Thymus (tissue), 11 donors: ENCODE measurements around the gene ACTA1. TPM values are rescaled to one million over a fixed set of nuclear protein-coding genes. Genes with fewer than 3 reads are reported as not detected.

Source experiments
- DNase-seq, 9 donors: peaks; one replicate each; pipeline ENCODE4 v3.0.0-alpha.2; 2013; ENCODE audit warnings: low spot score in 9 of 9, low read depth in 6 of 9, missing footprints in 1 of 9
- H3K27ac ChIP-seq, 2 donors: one replicate each; pipeline ENCODE4 v1.5.1; 2013; ENCODE audit warnings: control low read depth in 1 of 2, low read depth in 1 of 2, low read length in 1 of 2, mild to moderate bottlenecking in 1 of 2, moderate library complexity in 1 of 2
- H3K27me3 ChIP-seq, 2 donors: one replicate each; pipeline ENCODE4 v1.5.1; 2013; ENCODE audit warnings: low read length in 1 of 2; ENCODE audit not compliant: control insufficient read depth in 2 of 2, insufficient read depth in 1 of 2
- H3K36me3 ChIP-seq, 2 donors: one replicate each; pipeline ENCODE4 v1.5.1; 2013; ENCODE audit warnings: low read length in 1 of 2, mild to moderate bottlenecking in 1 of 2, moderate library complexity in 1 of 2; ENCODE audit not compliant: control insufficient read depth in 2 of 2, insufficient read depth in 2 of 2
- H3K4me1 ChIP-seq, 2 donors: one replicate each; pipeline ENCODE4 v1.5.1; 2013; ENCODE audit warnings: low read length in 2 of 2; ENCODE audit not compliant: control insufficient read depth in 2 of 2, insufficient read depth in 2 of 2
- H3K4me3 ChIP-seq, 2 donors: one replicate each; pipeline ENCODE4 v1.5.1; 2013; ENCODE audit warnings: low read length in 2 of 2, control low read depth in 1 of 2, mild to moderate bottlenecking in 1 of 2
- H3K9me3 ChIP-seq, 2 donors: one replicate each; pipeline ENCODE4 v1.5.1; 2013; ENCODE audit warnings: low read length in 1 of 2, mild to moderate bottlenecking in 1 of 2; ENCODE audit not compliant: control insufficient read depth in 2 of 2, insufficient read depth in 1 of 2
- WGBS: extraction: QIAGEN DNeasy Blood & Tissue Kit; methylation state at CpG from one replicate; pipeline ENCODE4 v1.1.7; 2013; 5-methylcytosine and 5-hydroxymethylcytosine counted together
- polyA plus RNA-seq: library from polyadenylated mRNA; stranded (reverse); fragments of 200-250 nt; gene quantifications from one replicate; pipeline ENCODE4 v1.2.3, GENCODE V29; 2013
- total RNA-seq: library from RNA; stranded (reverse); fragments of 120-200 nt; gene quantifications from one replicate; pipeline ENCODE4 v1.2.4, GENCODE V29; 2013
- donor health status: healthy.

ACTA1 gene
- total and polyA plus RNA-seq, 2 donors, result 1.5 to 6.4 TPM

DNA sequence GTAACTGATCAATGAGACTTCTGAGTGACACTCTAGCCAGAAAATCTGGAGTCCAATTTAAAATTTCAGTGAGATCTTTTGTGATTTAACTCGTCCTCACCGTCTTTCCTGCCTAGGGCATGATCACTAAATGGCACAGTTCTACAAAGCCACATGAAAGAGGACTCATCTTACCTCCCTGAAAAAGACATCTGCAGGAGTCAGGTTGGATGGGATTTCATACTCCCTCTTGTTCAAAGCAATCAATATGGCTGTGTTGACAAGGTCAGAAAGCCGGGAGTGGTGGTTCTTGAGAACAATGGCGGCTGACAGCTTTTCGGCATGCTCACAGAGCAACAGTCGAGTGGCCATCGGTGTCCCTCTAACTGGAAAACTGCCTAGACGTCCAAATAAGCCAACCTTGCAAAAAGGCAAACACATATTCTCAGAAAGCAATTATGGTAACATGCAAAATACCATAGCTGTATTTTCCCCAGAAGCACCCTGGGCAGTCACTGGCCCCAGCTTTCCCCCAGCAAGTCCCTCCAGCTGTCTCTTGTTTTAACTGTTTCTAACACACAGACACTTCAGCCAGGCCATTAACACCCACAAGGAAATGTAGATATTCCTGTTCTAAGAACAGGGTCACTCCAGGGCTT is 36.6 kb upstream of the ACTA1 start:
- WGBS, result 84% methylated on average over 8 of the region's 8 CpGs
- peaks cover 51 to 79% of the 10 kb centered on the region in 2 donors for H3K36me3 ChIP-seq

DNA sequence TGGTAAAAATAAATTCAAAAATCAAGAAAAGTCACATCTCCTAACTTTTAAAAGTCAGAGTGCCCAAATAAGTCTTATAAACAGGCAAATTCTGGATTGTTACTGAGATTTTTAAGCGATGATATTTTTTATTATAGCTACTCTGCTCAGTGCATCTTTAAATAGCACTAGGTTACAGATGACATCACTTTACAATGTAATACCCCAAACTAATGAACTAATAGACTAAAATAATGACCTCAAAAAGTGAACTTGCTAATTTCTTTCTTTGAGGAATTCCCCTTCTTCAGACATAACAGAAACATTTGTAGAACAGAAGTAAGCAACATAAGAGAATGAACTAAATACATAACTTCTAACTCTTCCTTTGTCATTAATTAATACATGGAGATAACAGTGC is 33.0 kb upstream of the ACTA1 start:
- Histone ChIP-seq H3K27me3 (no peaks in the 10 kb centered on the region), H3K4me1 (no peaks in the 10 kb centered on the region), H3K27ac (no peak overlapping the region), H3K4me3 (no peak overlapping the region), H3K36me3 (peaks cover 48 to 82% of the 10 kb centered on the region in 2 donors), H3K9me3 (peaks cover 0 to 3% of the 10 kb centered on the region in 2 donors)
- no peak for DNase-seq
- WGBS, result 97% methylated on average over 1 of the region's 1 CpG

More for the DNA sequence above, 36.6 kb upstream of the ACTA1 start:
- Histone ChIP-seq H3K4me1 (no peaks in the 10 kb centered on the region), H3K4me3 (no peak overlapping the region), H3K27ac (no peak overlapping the region), H3K9me3 (peaks cover 0 to 3% of the 10 kb centered on the region in 2 donors), H3K27me3 (no peaks in the 10 kb centered on the region)
- DNase-seq, result peak in 1 of 9 donors; percentile 7

GRCh38 chr1:229464672-229465071 is 30.8 kb upstream of the ACTA1 start:
- no peak overlapping the region for H3K4me3 ChIP-seq
- no peak overlapping the region for H3K27ac ChIP-seq
- no peaks in the 10 kb centered on the region for H3K27me3 ChIP-seq
- peaks cover 42 to 83% of the 10 kb centered on the region in 2 donors for H3K36me3 ChIP-seq
- DNase-seq, result no peak
- H3K4me1 ChIP-seq, result no peaks in the 10 kb centered on the region
- 99% methylated on average over 8 of the region's 8 CpGs for WGBS
- peaks cover 0 to 3% of the 10 kb centered on the region in 2 donors for H3K9me3 ChIP-seq

- peaks cover 35 to 76% of the 10 kb centered on the region in 2 donors for H3K36me3 ChIP-seq
- WGBS, result 98% methylated on average over 7 of the region's 7 CpGs
- H3K27ac ChIP-seq, result no peak overlapping the region
- H3K4me1 ChIP-seq, result no peaks in the 10 kb centered on the region
- no peaks in the 10 kb centered on the region for H3K9me3 ChIP-seq
- no peak for DNase-seq
- H3K27me3 ChIP-seq, result no peaks in the 10 kb centered on the region
- H3K4me3 ChIP-seq, result no peak overlapping the region
These were observed 27.3 kb upstream of the ACTA1 start for GRCh38 chr1:229461032-229461668.

DNA sequence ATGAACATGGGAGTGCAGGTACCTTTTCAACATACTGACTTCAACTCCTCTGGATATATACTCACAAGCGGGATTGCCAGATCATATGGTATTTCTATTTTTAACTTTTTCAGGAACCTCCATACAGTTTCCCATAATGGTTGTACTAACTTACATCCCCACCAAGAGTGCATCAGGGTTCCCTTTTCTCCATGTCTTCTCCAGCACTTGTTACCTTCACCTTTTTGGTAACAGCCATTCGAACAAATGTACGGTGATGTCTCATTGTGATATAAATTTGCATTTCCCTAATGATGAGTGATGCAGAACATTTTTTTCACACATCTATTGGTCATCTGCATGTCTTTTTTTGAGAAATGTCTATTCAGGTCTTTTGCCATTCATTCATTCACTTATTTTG is 25.9 kb upstream of the ACTA1 start:
- Histone ChIP-seq H3K9me3 (no peaks in the 10 kb centered on the region), H3K36me3 (peaks cover 36 to 73% of the 10 kb centered on the region in 2 donors), H3K27me3 (no peaks in the 10 kb centered on the region), H3K27ac (no peak overlapping the region), H3K4me3 (no peak overlapping the region), H3K4me1 (no peaks in the 10 kb centered on the region)
- DNase-seq, result no peak
- WGBS, result over 99% methylated on average over 3 of the region's 3 CpGs

DNA sequence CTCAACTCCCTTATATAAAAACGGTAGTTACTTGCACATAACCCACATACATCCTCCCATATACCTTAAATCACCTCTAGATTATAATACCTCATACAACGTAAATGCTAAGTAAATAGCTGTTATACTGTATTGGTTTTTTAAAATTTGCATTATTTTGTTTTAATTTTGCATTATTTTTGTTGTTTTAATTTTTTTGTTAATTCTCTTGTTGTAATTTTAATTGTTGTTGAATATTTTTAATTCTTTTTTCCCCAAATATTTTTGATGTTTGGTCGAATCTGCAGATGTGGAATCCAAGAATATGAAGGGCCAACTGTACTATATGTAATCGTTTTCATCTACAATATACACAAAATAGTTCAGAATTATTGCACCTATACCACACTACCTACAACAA is 23.5 kb upstream of the ACTA1 start:
- Histone ChIP-seq H3K27me3 (no peaks in the 10 kb centered on the region), H3K4me3 (no peak overlapping the region), H3K4me1 (no peaks in the 10 kb centered on the region), H3K27ac (no peak overlapping the region), H3K36me3 (peaks cover 19 to 61% of the 10 kb centered on the region in 2 donors), H3K9me3 (no peaks in the 10 kb centered on the region)
- 98% methylated on average over 4 of the region's 4 CpGs for WGBS
- no peak for DNase-seq

GRCh38 chr1:229456016-229456415 is 22.1 kb upstream of the ACTA1 start:
- H3K27me3 ChIP-seq, result no peaks in the 10 kb centered on the region

GRCh38 chr1:229454056-229454455 is 20.2 kb upstream of the ACTA1 start:
- H3K4me1 ChIP-seq, result no peaks in the 10 kb centered on the region

More at GRCh38 chr1:229456016-229456415, 22.1 kb upstream of the ACTA1 start:
- H3K4me1 ChIP-seq, result no peaks in the 10 kb centered on the region
- 53% methylated on average over 3 of the region's 3 CpGs for WGBS
- DNase-seq, result no peak
- peaks cover 20 to 53% of the 10 kb centered on the region in 2 donors for H3K36me3 ChIP-seq
- no peak overlapping the region for H3K4me3 ChIP-seq
- no peak overlapping the region for H3K27ac ChIP-seq
- H3K9me3 ChIP-seq, result no peaks in the 10 kb centered on the region

DNA sequence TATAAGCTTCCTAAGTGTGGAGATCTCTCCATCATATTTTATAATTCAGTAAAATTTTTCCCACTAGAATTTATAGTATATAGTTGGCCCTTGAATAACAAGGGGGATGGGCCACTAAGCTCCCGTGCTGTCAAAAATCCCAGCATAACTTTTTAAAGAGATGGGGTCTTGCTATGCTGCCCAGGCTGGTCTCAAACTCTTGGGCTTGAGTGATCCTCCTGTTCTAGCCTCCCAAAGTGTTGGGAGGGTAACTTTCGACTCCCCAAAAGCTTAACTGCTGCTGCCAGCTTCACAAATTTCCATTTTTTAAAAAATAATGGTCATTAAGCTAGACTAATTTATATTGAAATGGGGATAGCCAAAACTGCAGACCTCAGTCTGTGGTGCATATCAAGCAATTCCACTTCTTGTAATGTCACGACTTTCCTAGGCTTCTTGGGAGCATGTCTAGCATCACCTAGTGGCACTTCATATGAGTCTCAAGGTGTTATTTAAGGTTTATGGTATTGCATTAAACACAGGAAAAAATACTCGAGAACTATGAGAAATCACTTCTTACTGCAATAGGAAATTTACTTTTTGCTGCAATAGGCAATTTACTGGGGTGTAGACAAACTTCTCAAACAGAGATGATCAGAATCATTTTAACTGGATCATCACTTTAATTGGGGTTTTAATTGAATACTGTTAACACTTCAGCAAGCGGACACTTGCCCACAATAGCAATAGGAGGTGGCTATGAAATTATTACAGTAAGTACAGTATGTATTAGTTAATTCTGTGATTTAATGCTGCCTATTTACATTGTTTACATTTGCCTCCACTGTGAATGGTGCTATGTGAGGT is 19.3 kb upstream of the ACTA1 start:
- Histone ChIP-seq H3K4me1 (no peaks in the 10 kb centered on the region), H3K36me3 (peaks cover 22 to 43% of the 10 kb centered on the region in 2 donors), H3K27me3 (no peaks in the 10 kb centered on the region), H3K27ac (no peak overlapping the region), H3K9me3 (no peaks in the 10 kb centered on the region), H3K4me3 (no peak overlapping the region)
- WGBS, result 95% methylated on average over 5 of the region's 5 CpGs
- no peak for DNase-seq

More at GRCh38 chr1:229454056-229454455, 20.2 kb upstream of the ACTA1 start:
- no peaks in the 10 kb centered on the region for H3K27me3 ChIP-seq
- no peak overlapping the region for H3K27ac ChIP-seq
- no peaks in the 10 kb centered on the region for H3K9me3 ChIP-seq
- H3K4me3 ChIP-seq, result no peak overlapping the region
- no peak for DNase-seq
- WGBS, result 97% methylated on average over 4 of the region's 4 CpGs
- peaks cover 14 to 43% of the 10 kb centered on the region in 2 donors for H3K36me3 ChIP-seq
